Ovary (tissue), 3 donors: Measurements from ENCODE around the gene MC5R.

Experiments
- EP300 ChIP-seq: sonication (generic); formaldehyde crosslinking; IDR thresholded peaks from one replicate; pipeline ENCODE4 v1.6.1; 2017; ENCODE audit warnings: antibody characterized with exemption
- POLR2A ChIP-seq: fragments of 450-650 bp; IDR thresholded peaks from one replicate; pipeline ENCODE4 v1.6.1; 2017; ENCODE audit warnings: antibody characterized with exemption, mild to moderate bottlenecking, moderate library complexity
- TF ChIP-seq, protein P1 (sequence below), 3 donors: fragments of 450-650 bp in 2 of 3; fragments of 200-600 bp in 1 of 3; IDR thresholded peaks; one replicate each; pipeline versions ENCODE4 v1.5.1 to v1.8.0; 2016 to 2022; ENCODE audit warnings: antibody characterized with exemption in 3 of 3, mild to moderate bottlenecking in 1 of 3
- donor health status: DM: no; HTN: no; CAD: no.

DNA sequence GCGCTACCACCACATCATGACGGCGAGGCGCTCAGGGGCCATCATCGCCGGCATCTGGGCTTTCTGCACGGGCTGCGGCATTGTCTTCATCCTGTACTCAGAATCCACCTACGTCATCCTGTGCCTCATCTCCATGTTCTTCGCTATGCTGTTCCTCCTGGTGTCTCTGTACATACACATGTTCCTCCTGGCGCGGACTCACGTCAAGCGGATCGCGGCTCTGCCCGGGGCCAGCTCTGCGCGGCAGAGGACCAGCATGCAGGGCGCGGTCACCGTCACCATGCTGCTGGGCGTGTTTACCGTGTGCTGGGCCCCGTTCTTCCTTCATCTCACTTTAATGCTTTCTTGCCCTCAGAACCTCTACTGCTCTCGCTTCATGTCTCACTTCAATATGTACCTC is 2.3 kb downstream of the MC5R start:
- TF ChIP-seq, protein P1, sequence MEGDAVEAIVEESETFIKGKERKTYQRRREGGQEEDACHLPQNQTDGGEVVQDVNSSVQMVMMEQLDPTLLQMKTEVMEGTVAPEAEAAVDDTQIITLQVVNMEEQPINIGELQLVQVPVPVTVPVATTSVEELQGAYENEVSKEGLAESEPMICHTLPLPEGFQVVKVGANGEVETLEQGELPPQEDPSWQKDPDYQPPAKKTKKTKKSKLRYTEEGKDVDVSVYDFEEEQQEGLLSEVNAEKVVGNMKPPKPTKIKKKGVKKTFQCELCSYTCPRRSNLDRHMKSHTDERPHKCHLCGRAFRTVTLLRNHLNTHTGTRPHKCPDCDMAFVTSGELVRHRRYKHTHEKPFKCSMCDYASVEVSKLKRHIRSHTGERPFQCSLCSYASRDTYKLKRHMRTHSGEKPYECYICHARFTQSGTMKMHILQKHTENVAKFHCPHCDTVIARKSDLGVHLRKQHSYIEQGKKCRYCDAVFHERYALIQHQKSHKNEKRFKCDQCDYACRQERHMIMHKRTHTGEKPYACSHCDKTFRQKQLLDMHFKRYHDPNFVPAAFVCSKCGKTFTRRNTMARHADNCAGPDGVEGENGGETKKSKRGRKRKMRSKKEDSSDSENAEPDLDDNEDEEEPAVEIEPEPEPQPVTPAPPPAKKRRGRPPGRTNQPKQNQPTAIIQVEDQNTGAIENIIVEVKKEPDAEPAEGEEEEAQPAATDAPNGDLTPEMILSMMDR (IDR thresholded peaks at IDR 0.05), result no peak
- no peak for TF ChIP-seq EP300
- TF ChIP-seq POLR2A, result no peak
